Measurements from ENCODE around the gene APOL4. TPM values are rescaled to one million over a fixed set of nuclear protein-coding genes. Genes with fewer than 3 reads are reported as not detected.
A peak's percentile ranks its signal among the peaks of the same experiment; 100 is the strongest.
"Not testable (repeated sequence)": the region's sequence is repeated elsewhere in the genome, so short reads cannot be mapped to it uniquely, and the experiment has no call there.

APOL4 gene
- total RNA-seq, 1 donor from 2014 or later = 15.0 TPM

DNA sequence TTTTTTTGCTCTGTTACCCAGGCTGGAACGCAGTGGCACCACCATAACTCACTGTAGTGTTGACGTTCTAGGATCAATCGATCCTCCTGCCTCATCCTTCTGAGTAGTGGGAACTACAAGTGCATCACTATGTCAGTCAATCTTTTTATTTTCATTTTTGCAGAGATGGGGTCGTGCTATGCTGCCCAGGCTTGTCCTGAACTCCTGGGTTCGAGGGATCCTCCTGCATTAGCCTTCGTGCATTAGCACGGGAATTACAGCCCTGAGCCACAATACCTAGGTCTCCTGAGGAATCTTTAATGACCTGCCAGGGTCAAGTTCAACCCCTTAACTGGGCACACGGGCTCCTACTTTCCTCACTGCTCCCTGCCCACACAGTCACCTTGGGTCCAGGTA, 45.5 kb downstream of the APOL4 start:
- Mint-ChIP-seq H3K36me3 (peaks cover 7% of the 10 kb centered on the region), H3K4me1 (peaks cover 37% of the 10 kb centered on the region), H3K9me3 (peaks cover 9% of the 10 kb centered on the region), H3K4me3 (no peak overlapping the region), H3K27me3 (ENCODE audit: low read depth) (no peaks in the 10 kb centered on the region), H3K27ac (peak overlapping the region; percentile 95)
- TF ChIP-seq, protein P1, sequence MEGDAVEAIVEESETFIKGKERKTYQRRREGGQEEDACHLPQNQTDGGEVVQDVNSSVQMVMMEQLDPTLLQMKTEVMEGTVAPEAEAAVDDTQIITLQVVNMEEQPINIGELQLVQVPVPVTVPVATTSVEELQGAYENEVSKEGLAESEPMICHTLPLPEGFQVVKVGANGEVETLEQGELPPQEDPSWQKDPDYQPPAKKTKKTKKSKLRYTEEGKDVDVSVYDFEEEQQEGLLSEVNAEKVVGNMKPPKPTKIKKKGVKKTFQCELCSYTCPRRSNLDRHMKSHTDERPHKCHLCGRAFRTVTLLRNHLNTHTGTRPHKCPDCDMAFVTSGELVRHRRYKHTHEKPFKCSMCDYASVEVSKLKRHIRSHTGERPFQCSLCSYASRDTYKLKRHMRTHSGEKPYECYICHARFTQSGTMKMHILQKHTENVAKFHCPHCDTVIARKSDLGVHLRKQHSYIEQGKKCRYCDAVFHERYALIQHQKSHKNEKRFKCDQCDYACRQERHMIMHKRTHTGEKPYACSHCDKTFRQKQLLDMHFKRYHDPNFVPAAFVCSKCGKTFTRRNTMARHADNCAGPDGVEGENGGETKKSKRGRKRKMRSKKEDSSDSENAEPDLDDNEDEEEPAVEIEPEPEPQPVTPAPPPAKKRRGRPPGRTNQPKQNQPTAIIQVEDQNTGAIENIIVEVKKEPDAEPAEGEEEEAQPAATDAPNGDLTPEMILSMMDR (IDR thresholded peaks at IDR 0.05; ENCODE audit: unreplicated experiment) = no peak
- DNase-seq (ENCODE audit: low spot score in 2 of 2, unreplicated experiment in 2 of 2) = no peak

GRCh38 chr22:36155702-36156101, 45.9 kb downstream of the APOL4 start:
- Mint-ChIP-seq H3K27me3 (ENCODE audit: low read depth) (no peaks in the 10 kb centered on the region), H3K9me3 (peaks cover 9% of the 10 kb centered on the region), H3K27ac (peak overlapping the region; percentile 50), H3K4me1 (peaks cover 37% of the 10 kb centered on the region), H3K4me3 (no peak overlapping the region), H3K36me3 (peaks cover 7% of the 10 kb centered on the region)
- TF ChIP-seq, protein P1 (IDR thresholded peaks at IDR 0.05; ENCODE audit: unreplicated experiment) = no peak
- DNase-seq (ENCODE audit: low spot score in 2 of 2, unreplicated experiment in 2 of 2) = no peak

GRCh38 chr22:36154423-36154945, 47.1 kb downstream of the APOL4 start:
- Mint-ChIP-seq H3K4me1 (peaks cover 37% of the 10 kb centered on the region), H3K27me3 (ENCODE audit: low read depth) (no peaks in the 10 kb centered on the region), H3K9me3 (peaks cover 9% of the 10 kb centered on the region), H3K4me3 (no peak overlapping the region), H3K27ac (peak overlapping the region; percentile 45), H3K36me3 (peaks cover 7% of the 10 kb centered on the region)
- DNase-seq (ENCODE audit: low spot score in 2 of 2, unreplicated experiment in 2 of 2) = no peak
- TF ChIP-seq, protein P1 (IDR thresholded peaks at IDR 0.05; ENCODE audit: unreplicated experiment) = no peak

- H3K36me3 Mint-ChIP-seq = peaks cover 7% of the 10 kb centered on the region
- no peak overlapping the region for H3K4me3 Mint-ChIP-seq
- TF ChIP-seq, protein P1 (IDR thresholded peaks at IDR 0.05; ENCODE audit: unreplicated experiment) = no peak
- no peak for DNase-seq (ENCODE audit: low spot score in 2 of 2, unreplicated experiment in 2 of 2)
- H3K27me3 Mint-ChIP-seq (ENCODE audit: low read depth) = no peaks in the 10 kb centered on the region
- peak overlapping the region; percentile 52 for H3K27ac Mint-ChIP-seq
- peaks cover 9% of the 10 kb centered on the region for H3K9me3 Mint-ChIP-seq
- H3K4me1 Mint-ChIP-seq = peaks cover 37% of the 10 kb centered on the region
These were observed 47.8 kb downstream of the APOL4 start for GRCh38 chr22:36153501-36154422.

- peaks cover 37% of the 10 kb centered on the region for H3K4me1 Mint-ChIP-seq
- not testable (repeated sequence) for H3K27me3 Mint-ChIP-seq (ENCODE audit: low read depth); H3K9me3 Mint-ChIP-seq; H3K4me3 Mint-ChIP-seq; DNase-seq (ENCODE audit: low spot score in 2 of 2, unreplicated experiment in 2 of 2); H3K27ac Mint-ChIP-seq; H3K36me3 Mint-ChIP-seq
These were observed 48.8 kb downstream of the APOL4 start for GRCh38 chr22:36152821-36153220.

GRCh38 chr22:36152088-36152487, 49.5 kb downstream of the APOL4 start:
- TF ChIP-seq, protein P1 (IDR thresholded peaks at IDR 0.05; ENCODE audit: unreplicated experiment) = no peak
- Mint-ChIP-seq H3K27ac (no peak overlapping the region), H3K4me3 (no peak overlapping the region), H3K9me3 (peaks cover 9% of the 10 kb centered on the region), H3K27me3 (ENCODE audit: low read depth) (no peaks in the 10 kb centered on the region), H3K4me1 (peaks cover 36% of the 10 kb centered on the region), H3K36me3 (peaks cover 7% of the 10 kb centered on the region)
- DNase-seq (ENCODE audit: low spot score in 2 of 2, unreplicated experiment in 2 of 2) = no peak

All from mesothelial cell of epicardium (in vitro differentiated cells).